Measurements from ENCODE around the gene GP1BB.

DNA sequence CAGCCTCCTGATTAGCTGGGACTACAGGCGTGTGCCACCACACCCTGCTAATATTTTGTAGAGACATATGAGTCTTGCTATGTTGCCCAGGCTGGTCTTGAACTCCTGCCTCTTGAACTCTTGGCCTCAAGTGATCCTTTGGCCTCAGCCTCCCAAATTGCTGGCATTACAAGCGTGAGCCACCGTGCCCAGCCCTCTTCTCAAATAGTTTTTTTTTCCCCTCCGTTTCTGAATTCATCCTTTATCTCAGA, 49.0 kb downstream of the GP1BB start:
- no peak for TF ChIP-seq POLR2A (IDR thresholded peaks at IDR 0.05; ENCODE audit: low read length)
- TF ChIP-seq GATA1 (IDR thresholded peaks at IDR 0.05; ENCODE audit: low read depth, low read length): no peak
